GM23338 (cell line): Measurements from ENCODE around the gene CLIP1. TPM values are rescaled to one million over a fixed set of nuclear protein-coding genes. Genes with fewer than 3 reads are reported as not detected.

Source experiments
- ATAC-seq: fragments of 200-7000 bp; cut with Tn5 transposase; 3 replicates; pipeline ENCODE4 v1.9.1; 2020
- DNase-seq: peaks from one replicate; pipeline ENCODE4 v3.0.0-alpha.2; 2015; ENCODE audit warnings: low spot score
- H2AFZ ChIP-seq: fragments of 200-600 bp; sonication (generic); 2 replicates; pipeline ENCODE4 v1.8.0; 2016; ENCODE audit warnings: antibody characterized with exemption, mild to moderate bottlenecking, moderate library complexity
- H3F3A ChIP-seq: fragments of 200-600 bp; sonication (generic); replicated peaks from 2 replicates; pipeline ENCODE4 v1.8.0; 2017; ENCODE audit warnings: antibody characterized with exemption, mixed run types, low read depth
- H3K27ac ChIP-seq: fragments of 200-600 bp; sonication (generic); 2 replicates; pipeline ENCODE4 v1.6.1; 2016; ENCODE audit warnings: low read depth
- H3K27me3 ChIP-seq: fragments of 200-600 bp; sonication (generic); 2 replicates; pipeline ENCODE4 v1.8.0; 2016; ENCODE audit warnings: mild to moderate bottlenecking, mixed run types, moderate library complexity; ENCODE audit not compliant: insufficient read depth
- H3K36me3 ChIP-seq: fragments of 200-600 bp; sonication (generic); 2 replicates; pipeline ENCODE4 v1.8.0; 2016; ENCODE audit warnings: mild to moderate bottlenecking; ENCODE audit not compliant: insufficient read depth
- H3K4me1 ChIP-seq: fragments of 200-600 bp; sonication (generic); 2 replicates; pipeline ENCODE4 v1.8.0; 2016; ENCODE audit warnings: mild to moderate bottlenecking, moderate library complexity; ENCODE audit not compliant: insufficient read depth
- H3K4me2 ChIP-seq: fragments of 200-600 bp; sonication (generic); 2 replicates; pipeline ENCODE4 v1.7.1; 2017; ENCODE audit warnings: mixed run types
- H3K4me3 ChIP-seq: fragments of 200-600 bp; sonication (generic); 2 replicates; pipeline ENCODE4 v1.6.1; 2016; ENCODE audit warnings: mixed run types
- H3K79me2 ChIP-seq: fragments of 200-600 bp; sonication (generic); replicated peaks from 2 replicates; pipeline ENCODE4 v1.8.0; 2017; ENCODE audit warnings: mild to moderate bottlenecking; ENCODE audit not compliant: insufficient read depth
- H3K9me2 ChIP-seq: fragments of 200-600 bp; sonication (generic); 2 replicates; pipeline ENCODE4 v1.8.0; 2017; ENCODE audit not compliant: insufficient read depth
- H4K20me1 ChIP-seq: fragments of 200-600 bp; sonication (generic); replicated peaks from 2 replicates; pipeline ENCODE4 v1.8.0; 2017; ENCODE audit warnings: mild to moderate bottlenecking; ENCODE audit not compliant: insufficient read depth
- H3K27ac Mint-ChIP-seq: 2 replicates; pipeline ENCODE4 v1.8.0; 2020; ENCODE audit warnings: inconsistent platforms, mild to moderate bottlenecking, moderate library complexity, mixed read lengths
- H3K27me3 Mint-ChIP-seq: 3 replicates; pipeline ENCODE4 v1.8.0; 2022; ENCODE audit warnings: low read depth, mild to moderate bottlenecking, moderate library complexity, mixed read lengths, inconsistent platforms; ENCODE audit not compliant: insufficient read depth, poor library complexity
- H3K36me3 Mint-ChIP-seq: 3 replicates; pipeline ENCODE4 v1.8.0; 2021; ENCODE audit warnings: low read depth, mild to moderate bottlenecking, inconsistent platforms, moderate library complexity, mixed read lengths
- H3K4me1 Mint-ChIP-seq: 3 replicates; pipeline ENCODE4 v1.8.0; 2020; ENCODE audit warnings: mild to moderate bottlenecking, inconsistent platforms, mixed read lengths
- H3K4me3 Mint-ChIP-seq: 3 replicates; pipeline ENCODE4 v1.8.0; 2021; ENCODE audit warnings: moderate library complexity, mild to moderate bottlenecking, inconsistent platforms, mixed read lengths
- H3K9me3 Mint-ChIP-seq: 3 replicates; pipeline ENCODE4 v1.8.0; 2020; ENCODE audit warnings: moderate library complexity, mild to moderate bottlenecking, inconsistent platforms, mixed read lengths
- CREB1 ChIP-seq: fragments of 250-450 bp; sonication (Bioruptor Pico); IDR thresholded peaks from 2 replicates; pipeline ENCODE4 v1.5.0; 2020; ENCODE audit warnings: low read depth, mild to moderate bottlenecking, moderate library complexity
- CTCF ChIP-seq, 2 experiments: fragments of 200-600 bp in 1 of 2; sonication (generic) in 1 of 2; conservative IDR thresholded peaks; 2 replicates each; pipeline versions ENCODE4 v1.5.1 to v1.6.1; 2016 to 2017; ENCODE audit warnings: antibody characterized with exemption in 2 of 2, low read depth in 2 of 2, mild to moderate bottlenecking in 2 of 2, moderate library complexity in 1 of 2
- EZH2 ChIP-seq: fragments of 200-600 bp; sonication (generic); IDR thresholded peaks from one replicate; pipeline ENCODE4 v1.8.0; 2017; ENCODE audit warnings: antibody characterized with exemption, mild to moderate bottlenecking, low read depth; ENCODE audit not compliant: unreplicated experiment
- EZH2phosphoT487 ChIP-seq: fragments of 200-600 bp; sonication (generic); IDR thresholded peaks from one replicate; pipeline ENCODE4 v1.8.1; 2018; ENCODE audit warnings: antibody characterized with exemption; ENCODE audit not compliant: unreplicated experiment
- JUNB ChIP-seq: IDR thresholded peaks from one replicate; pipeline ENCODE4 v1.6.1; 2016; ENCODE audit warnings: antibody characterized with exemption; ENCODE audit not compliant: unreplicated experiment
- NANOG ChIP-seq: IDR thresholded peaks from 2 replicates; pipeline ENCODE4 v1.6.1; 2016; ENCODE audit warnings: antibody characterized with exemption, borderline replicate concordance
- POLR2AphosphoS5 ChIP-seq: IDR thresholded peaks from 2 replicates; pipeline ENCODE4 v1.6.1; 2016; ENCODE audit warnings: antibody characterized with exemption, low read depth
- STAT1 ChIP-seq: IDR thresholded peaks from one replicate; pipeline ENCODE4 v1.6.1; 2016; ENCODE audit warnings: antibody characterized with exemption; ENCODE audit not compliant: unreplicated experiment
- ZNF114 ChIP-seq: fragments of 250-450 bp; sonication (Bioruptor Pico); IDR thresholded peaks from 2 replicates; pipeline ENCODE4 v1.5.0; 2020; ENCODE audit warnings: mild to moderate bottlenecking, moderate library complexity
- ZNF331 ChIP-seq: fragments of 250-450 bp; sonication (Bioruptor Pico); IDR thresholded peaks from 2 replicates; pipeline ENCODE4 v1.5.0; 2020; ENCODE audit warnings: low read depth, mild to moderate bottlenecking, moderate library complexity
- ZNF462 ChIP-seq: fragments of 250-450 bp; sonication (Bioruptor Pico); IDR thresholded peaks from 2 replicates; pipeline ENCODE4 v1.5.0; 2020; ENCODE audit warnings: mild to moderate bottlenecking, moderate library complexity
- polyA plus RNA-seq: library from polyadenylated mRNA; unstranded; fragments of >200 nt; fragmentation: Nextera tagmentation; extraction: Ambion mirVana; gene quantifications from 2 replicates; pipeline ENCODE4 v1.2.1, GENCODE V29; 2016
- total RNA-seq: library from RNA; depleted of rRNA; stranded (reverse); fragments of >200 nt; shearing (Covaris generic); gene quantifications from 2 replicates; pipeline ENCODE4 v1.2.3, GENCODE V29; 2014
- TF ChIP-seq, protein P1 (sequence below): IDR thresholded peaks from 2 replicates; pipeline ENCODE4 v1.6.1; 2016; ENCODE audit warnings: antibody characterized with exemption
- TF ChIP-seq, protein P2 (sequence below): IDR thresholded peaks from one replicate; pipeline ENCODE4 v1.6.1; 2018; ENCODE audit warnings: antibody characterized with exemption; ENCODE audit not compliant: unreplicated experiment

The CLIP1 gene
- total and polyA plus RNA-seq, 2 experiments from 2014 or later: 11.5 to 21.1 TPM

DNA sequence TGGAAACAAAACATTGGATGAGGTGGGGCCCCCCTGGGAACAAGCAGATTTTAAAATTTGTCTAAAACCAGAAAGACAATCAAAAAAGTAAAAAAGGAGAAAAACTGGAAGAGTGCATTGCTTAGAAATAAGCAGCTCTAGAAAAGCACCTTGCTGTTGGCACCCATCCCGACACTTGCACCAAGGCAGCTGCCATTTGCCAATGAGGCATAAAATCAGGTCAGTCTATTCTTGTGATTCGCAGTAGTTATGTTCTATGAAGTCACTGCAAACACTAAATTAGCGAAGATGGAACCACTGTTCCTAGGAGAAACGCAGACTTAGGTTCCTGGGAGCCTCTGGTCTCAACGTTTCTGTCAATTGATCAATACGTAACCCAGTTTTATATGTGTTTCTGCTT, 172.4 kb downstream of the CLIP1 start:
- Histone ChIP-seq H3K36me3 (0 out of 2 replicates have a peak, but pooled peaks cover 3% of the 10 kb centered on the region), H3K4me2 (no peak overlapping the region), H3K9me2 (no peaks in the 10 kb centered on the region), H4K20me1 (no peaks in the 10 kb centered on the region; the same call in none of the 2 replicates), H3K4me1 (no peaks in the 10 kb centered on the region), H3K27me3 (no peaks in the 10 kb centered on the region), H3K27ac (no peak overlapping the region), H3F3A (0 out of 2 replicates have a peak, but pooled peaks cover 3% of the 10 kb centered on the region), H2AFZ (no peak overlapping the region), H3K4me3 (no peak overlapping the region), H3K79me2 (0 out of 2 replicates have a peak, but pooled peaks cover 7% of the 10 kb centered on the region)
- no peaks in the 10 kb centered on the region for H3K4me1 Mint-ChIP-seq
- H3K9me3 Mint-ChIP-seq: no peaks in the 10 kb centered on the region
- ATAC-seq: no peak
- H3K27me3 Mint-ChIP-seq: peaks cover 4% of the 10 kb centered on the region
- peaks cover 9% of the 10 kb centered on the region for H3K36me3 Mint-ChIP-seq
- no peak overlapping the region for H3K27ac Mint-ChIP-seq
- TF ChIP-seq POLR2AphosphoS5 (no peak), NANOG (no peak), CREB1 (no peak), EZH2 (no peak), STAT1 (no peak), EZH2phosphoT487 (no peak), JUNB (no peak), ZNF331 (CRISPR knock-in tag) (no peak), CTCF (conservative IDR thresholded peaks at IDR 0.05; ENCODE audit: low read depth in 2 of 2) (no peak), ZNF114 (CRISPR knock-in tag) (no peak), ZNF462 (CRISPR knock-in tag) (no peak)
- TF ChIP-seq, protein P1, sequence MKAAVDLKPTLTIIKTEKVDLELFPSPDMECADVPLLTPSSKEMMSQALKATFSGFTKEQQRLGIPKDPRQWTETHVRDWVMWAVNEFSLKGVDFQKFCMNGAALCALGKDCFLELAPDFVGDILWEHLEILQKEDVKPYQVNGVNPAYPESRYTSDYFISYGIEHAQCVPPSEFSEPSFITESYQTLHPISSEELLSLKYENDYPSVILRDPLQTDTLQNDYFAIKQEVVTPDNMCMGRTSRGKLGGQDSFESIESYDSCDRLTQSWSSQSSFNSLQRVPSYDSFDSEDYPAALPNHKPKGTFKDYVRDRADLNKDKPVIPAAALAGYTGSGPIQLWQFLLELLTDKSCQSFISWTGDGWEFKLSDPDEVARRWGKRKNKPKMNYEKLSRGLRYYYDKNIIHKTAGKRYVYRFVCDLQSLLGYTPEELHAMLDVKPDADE: no peak
- TF ChIP-seq, protein P2, sequence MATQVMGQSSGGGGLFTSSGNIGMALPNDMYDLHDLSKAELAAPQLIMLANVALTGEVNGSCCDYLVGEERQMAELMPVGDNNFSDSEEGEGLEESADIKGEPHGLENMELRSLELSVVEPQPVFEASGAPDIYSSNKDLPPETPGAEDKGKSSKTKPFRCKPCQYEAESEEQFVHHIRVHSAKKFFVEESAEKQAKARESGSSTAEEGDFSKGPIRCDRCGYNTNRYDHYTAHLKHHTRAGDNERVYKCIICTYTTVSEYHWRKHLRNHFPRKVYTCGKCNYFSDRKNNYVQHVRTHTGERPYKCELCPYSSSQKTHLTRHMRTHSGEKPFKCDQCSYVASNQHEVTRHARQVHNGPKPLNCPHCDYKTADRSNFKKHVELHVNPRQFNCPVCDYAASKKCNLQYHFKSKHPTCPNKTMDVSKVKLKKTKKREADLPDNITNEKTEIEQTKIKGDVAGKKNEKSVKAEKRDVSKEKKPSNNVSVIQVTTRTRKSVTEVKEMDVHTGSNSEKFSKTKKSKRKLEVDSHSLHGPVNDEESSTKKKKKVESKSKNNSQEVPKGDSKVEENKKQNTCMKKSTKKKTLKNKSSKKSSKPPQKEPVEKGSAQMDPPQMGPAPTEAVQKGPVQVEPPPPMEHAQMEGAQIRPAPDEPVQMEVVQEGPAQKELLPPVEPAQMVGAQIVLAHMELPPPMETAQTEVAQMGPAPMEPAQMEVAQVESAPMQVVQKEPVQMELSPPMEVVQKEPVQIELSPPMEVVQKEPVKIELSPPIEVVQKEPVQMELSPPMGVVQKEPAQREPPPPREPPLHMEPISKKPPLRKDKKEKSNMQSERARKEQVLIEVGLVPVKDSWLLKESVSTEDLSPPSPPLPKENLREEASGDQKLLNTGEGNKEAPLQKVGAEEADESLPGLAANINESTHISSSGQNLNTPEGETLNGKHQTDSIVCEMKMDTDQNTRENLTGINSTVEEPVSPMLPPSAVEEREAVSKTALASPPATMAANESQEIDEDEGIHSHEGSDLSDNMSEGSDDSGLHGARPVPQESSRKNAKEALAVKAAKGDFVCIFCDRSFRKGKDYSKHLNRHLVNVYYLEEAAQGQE: no peak
- no peak overlapping the region for H3K4me3 Mint-ChIP-seq
- DNase-seq: no peak
